Spleen (tissue), 7 donors: ENCODE results near the gene CYFIP2.

Source experiments
- POLR2A ChIP-seq, 3 donors: fragments of 450-650 bp; IDR thresholded peaks; one replicate each; pipeline ENCODE4 v1.5.1; 2017; ENCODE audit warnings: antibody characterized with exemption in 3 of 3, mild to moderate bottlenecking in 1 of 3
- POLR2AphosphoS5 ChIP-seq, 3 donors: sonication (generic); formaldehyde crosslinking; IDR thresholded peaks; one replicate each; pipeline ENCODE4 v1.5.1; 2017; ENCODE audit warnings: antibody characterized with exemption in 3 of 3
- TF ChIP-seq, protein P1 (sequence below), 11 experiments: fragments of 200-600 bp in 7 of 11; fragments of 450-650 bp in 4 of 11; sonication (generic) in 4 of 11; IDR thresholded peaks in 8 of 11; conservative IDR thresholded peaks in 3 of 11; 1 replicate in 7 of 11; 2 replicates in 4 of 11; pipeline versions ENCODE4 v1.4.0 to v1.8.0; 2016 to 2021; ENCODE audit warnings: antibody characterized with exemption in 11 of 11, inconsistent platforms in 4 of 11, mild to moderate bottlenecking in 1 of 11
- donor health status: DM: no; HTN: no; CAD: no; lungs with moderate emphysema.
- donor health status: DM: no; HTN: no; CAD: no.
- donor health status: DM: no; HTN: no; CAD: no.

DNA sequence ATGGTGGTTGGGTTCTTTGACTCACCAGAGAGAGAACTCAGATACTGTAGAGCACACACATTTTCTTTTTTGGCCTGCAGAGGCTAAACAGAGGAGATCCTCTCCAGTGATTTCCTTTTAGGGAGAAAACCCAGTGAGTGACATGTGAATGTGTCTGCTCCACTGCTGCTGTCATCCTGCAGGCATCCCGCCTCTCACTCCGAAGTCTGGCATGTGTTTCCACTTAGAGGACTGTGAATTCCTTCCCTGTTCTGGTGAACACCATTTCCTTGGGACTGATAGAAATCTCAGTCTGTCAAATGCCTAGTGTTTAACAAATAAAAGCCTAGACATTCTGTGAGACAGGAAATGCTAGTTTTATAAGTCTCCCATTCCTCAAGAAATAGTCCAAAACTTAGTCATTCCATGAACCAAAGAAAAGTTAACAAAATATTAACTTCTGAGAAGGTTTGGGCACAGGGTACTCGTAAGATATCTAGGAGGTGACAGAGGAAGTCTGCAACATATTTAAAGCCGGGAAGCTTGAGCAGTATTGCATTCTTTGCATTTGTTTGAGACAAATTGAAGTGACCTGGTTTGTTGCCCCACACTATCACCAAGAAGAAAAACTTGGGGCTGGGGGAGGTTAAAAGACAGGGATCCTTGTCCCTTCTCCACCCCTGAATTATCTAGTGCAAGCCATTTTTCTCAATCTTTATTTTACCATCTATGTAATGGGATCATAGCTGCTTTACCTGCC, 119.2 kb downstream of the CYFIP2 start:
- no peak for TF ChIP-seq POLR2A (IDR thresholded peaks at IDR 0.05)
- TF ChIP-seq, protein P1, sequence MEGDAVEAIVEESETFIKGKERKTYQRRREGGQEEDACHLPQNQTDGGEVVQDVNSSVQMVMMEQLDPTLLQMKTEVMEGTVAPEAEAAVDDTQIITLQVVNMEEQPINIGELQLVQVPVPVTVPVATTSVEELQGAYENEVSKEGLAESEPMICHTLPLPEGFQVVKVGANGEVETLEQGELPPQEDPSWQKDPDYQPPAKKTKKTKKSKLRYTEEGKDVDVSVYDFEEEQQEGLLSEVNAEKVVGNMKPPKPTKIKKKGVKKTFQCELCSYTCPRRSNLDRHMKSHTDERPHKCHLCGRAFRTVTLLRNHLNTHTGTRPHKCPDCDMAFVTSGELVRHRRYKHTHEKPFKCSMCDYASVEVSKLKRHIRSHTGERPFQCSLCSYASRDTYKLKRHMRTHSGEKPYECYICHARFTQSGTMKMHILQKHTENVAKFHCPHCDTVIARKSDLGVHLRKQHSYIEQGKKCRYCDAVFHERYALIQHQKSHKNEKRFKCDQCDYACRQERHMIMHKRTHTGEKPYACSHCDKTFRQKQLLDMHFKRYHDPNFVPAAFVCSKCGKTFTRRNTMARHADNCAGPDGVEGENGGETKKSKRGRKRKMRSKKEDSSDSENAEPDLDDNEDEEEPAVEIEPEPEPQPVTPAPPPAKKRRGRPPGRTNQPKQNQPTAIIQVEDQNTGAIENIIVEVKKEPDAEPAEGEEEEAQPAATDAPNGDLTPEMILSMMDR (IDR thresholded peaks at IDR 0.05 in 8 of 11, conservative IDR thresholded peaks at IDR 0.05 in 3 of 11) = no peak
- TF ChIP-seq POLR2AphosphoS5 (IDR thresholded peaks at IDR 0.05) = peak in 1 of 3 donors; percentile 33
